Smooth muscle cell (in vitro differentiated cells): ENCODE measurements around the gene OAF. TPM values are rescaled to one million over a fixed set of nuclear protein-coding genes. Genes with fewer than 3 reads are reported as not detected.
"Not testable (repeated sequence)": the region's sequence is repeated elsewhere in the genome, so short reads cannot be mapped to it uniquely, and the experiment has no call there.

ENCODE experiments used
- DNase-seq: peaks from one replicate; lab custom pipeline; 2025; ENCODE audit not compliant: unreplicated experiment; lab: John Stamatoyannopoulos, UW
- H2AFZ ChIP-seq: fragments of 200-600 bp; sonication (generic); 2 replicates; pipeline ENCODE4 v1.6.0; 2016; ENCODE audit warnings: antibody characterized with exemption, low read depth, mild to moderate bottlenecking
- H3F3A ChIP-seq: fragments of 200-600 bp; sonication (generic); 2 replicates; pipeline ENCODE4 v1.6.0; 2017; ENCODE audit warnings: antibody characterized with exemption, low read depth
- H3K27ac ChIP-seq: fragments of 200-600 bp; sonication (generic); 2 replicates; pipeline ENCODE4 v1.5.1; 2016; ENCODE audit warnings: low read depth, mild to moderate bottlenecking
- H3K27me3 ChIP-seq: fragments of 200-600 bp; sonication (generic); 2 replicates; pipeline ENCODE4 v1.6.1; 2016; ENCODE audit warnings: low read depth, mild to moderate bottlenecking
- H3K36me3 ChIP-seq: fragments of 200-600 bp; sonication (generic); 2 replicates; pipeline ENCODE4 v1.5.1; 2016; ENCODE audit warnings: low read depth
- H3K4me1 ChIP-seq: fragments of 200-600 bp; sonication (generic); 2 replicates; pipeline ENCODE4 v1.5.1; 2016; ENCODE audit warnings: low read depth
- H3K4me2 ChIP-seq: fragments of 200-600 bp; sonication (generic); 2 replicates; pipeline ENCODE4 v1.6.0; 2016; ENCODE audit warnings: mild to moderate bottlenecking
- H3K4me3 ChIP-seq: fragments of 200-600 bp; sonication (generic); 2 replicates; pipeline ENCODE4 v1.5.1; 2016; ENCODE audit warnings: mild to moderate bottlenecking
- H3K79me2 ChIP-seq: fragments of 200-600 bp; sonication (generic); 2 replicates; pipeline ENCODE4 v1.6.0; 2016; ENCODE audit warnings: low read depth, mild to moderate bottlenecking
- H3K9ac ChIP-seq: fragments of 200-600 bp; sonication (generic); 2 replicates; pipeline ENCODE4 v1.6.0; 2016; ENCODE audit warnings: low read depth
- H3K9me3 ChIP-seq: fragments of 200-600 bp; sonication (generic); replicated peaks from 2 replicates; pipeline ENCODE4 v1.5.1; 2016; ENCODE audit warnings: low read depth
- H4K20me1 ChIP-seq: fragments of 200-600 bp; sonication (generic); 2 replicates; pipeline ENCODE4 v1.6.0; 2016; ENCODE audit warnings: low read depth
- CTCF ChIP-seq: fragments of 200-600 bp; sonication (generic); IDR thresholded peaks from 2 replicates; pipeline ENCODE4 v1.5.1; 2017; ENCODE audit warnings: borderline replicate concordance, mild to moderate bottlenecking, antibody characterized with exemption; ENCODE audit not compliant: insufficient read depth, poor library complexity, severe bottlenecking
- WGBS: methylation state at CpG from one replicate; pipeline ENCODE4 v1.1.7; 2016; ENCODE audit warnings: low lambda C conversion rate; 5-methylcytosine and 5-hydroxymethylcytosine counted together
- polyA plus RNA-seq: library from polyadenylated mRNA; unstranded; fragments of >200 nt; fragmentation: Nextera tagmentation; extraction: Ambion mirVana; gene quantifications from 2 replicates; pipeline ENCODE4 v1.2.1, GENCODE V29; 2016
- total RNA-seq: library from RNA; depleted of rRNA; stranded (reverse); fragments of >200 nt; gene quantifications from 2 replicates; pipeline ENCODE4 v1.2.3, GENCODE V29; 2014

Gene OAF
- total and polyA plus RNA-seq, 2 experiments from 2014 or later = 41.6 to 112 TPM

GRCh38 chr11:120270386-120270785 lies 59.6 kb downstream of the OAF start:
- WGBS = 65% methylated on average over 1 of the region's 1 CpG
- no peak overlapping the region for H2AFZ ChIP-seq

GRCh38 chr11:120271672-120272071 lies 60.8 kb downstream of the OAF start:
- no peak for DNase-seq
- H3K27ac ChIP-seq = no peak overlapping the region
- H3K9ac ChIP-seq = no peak overlapping the region
- H3F3A ChIP-seq = no peaks in the 10 kb centered on the region
- no peaks in the 10 kb centered on the region for H3K27me3 ChIP-seq
- H3K79me2 ChIP-seq = no peaks in the 10 kb centered on the region
- H3K4me2 ChIP-seq = no peak overlapping the region
- no peaks in the 10 kb centered on the region for H3K4me1 ChIP-seq
- H3K9me3 ChIP-seq = no peaks in the 10 kb centered on the region
- no peak for TF ChIP-seq CTCF
- WGBS = 75% methylated on average over 5 of the region's 5 CpGs
- no peak overlapping the region for H3K4me3 ChIP-seq
- H2AFZ ChIP-seq = no peak overlapping the region
- no peaks in the 10 kb centered on the region for H4K20me1 ChIP-seq
- no peaks in the 10 kb centered on the region for H3K36me3 ChIP-seq

More at GRCh38 chr11:120270386-120270785, 59.6 kb downstream of the OAF start:
- DNase-seq = no peak
- Histone ChIP-seq H3K4me2 (no peak overlapping the region), H3K4me1 (no peaks in the 10 kb centered on the region), H3K4me3 (no peak overlapping the region), H4K20me1 (no peaks in the 10 kb centered on the region), H3K9ac (no peak overlapping the region), H3K79me2 (no peaks in the 10 kb centered on the region), H3K27ac (no peak overlapping the region), H3K36me3 (no peaks in the 10 kb centered on the region), H3F3A (no peaks in the 10 kb centered on the region), H3K27me3 (peaks cover 8% of the 10 kb centered on the region), H3K9me3 (no peaks in the 10 kb centered on the region)
- no peak for TF ChIP-seq CTCF

- H3K4me3 ChIP-seq = no peak overlapping the region
- no peaks in the 10 kb centered on the region for H3K27me3 ChIP-seq
- H3K27ac ChIP-seq = no peak overlapping the region
- H3K9ac ChIP-seq = no peak overlapping the region
- H2AFZ ChIP-seq = no peak overlapping the region
- H3K4me2 ChIP-seq = no peak overlapping the region
- TF ChIP-seq CTCF = no peak
- no peaks in the 10 kb centered on the region for H3K9me3 ChIP-seq
- H3F3A ChIP-seq = no peaks in the 10 kb centered on the region
- no peaks in the 10 kb centered on the region for H3K36me3 ChIP-seq
- H4K20me1 ChIP-seq = no peaks in the 10 kb centered on the region
- H3K79me2 ChIP-seq = no peaks in the 10 kb centered on the region
- no peaks in the 10 kb centered on the region for H3K4me1 ChIP-seq
- 93% methylated on average over 2 of the region's 2 CpGs for WGBS
- DNase-seq = no peak
Observed at GRCh38 chr11:120272303-120272702, 61.5 kb downstream of the OAF start.

- DNase-seq = no peak
- H3K4me1 ChIP-seq = no peaks in the 10 kb centered on the region
- H3K4me2 ChIP-seq = no peak overlapping the region
- no peaks in the 10 kb centered on the region for H3K27me3 ChIP-seq
- H3K27ac ChIP-seq = no peak overlapping the region
- H3K9me3 ChIP-seq = no peaks in the 10 kb centered on the region
- H3K79me2 ChIP-seq = no peaks in the 10 kb centered on the region
- no peaks in the 10 kb centered on the region for H4K20me1 ChIP-seq
- 64% methylated on average over 2 of the region's 2 CpGs for WGBS
- no peak for TF ChIP-seq CTCF
- H2AFZ ChIP-seq = no peak overlapping the region
- H3F3A ChIP-seq = no peaks in the 10 kb centered on the region
- no peaks in the 10 kb centered on the region for H3K36me3 ChIP-seq
- no peak overlapping the region for H3K4me3 ChIP-seq
- no peak overlapping the region for H3K9ac ChIP-seq
Observed at GRCh38 chr11:120273432-120273831, 62.6 kb downstream of the OAF start.

GRCh38 chr11:120273956-120274355 lies 63.1 kb downstream of the OAF start:
- H3K27ac ChIP-seq, H3K4me2 ChIP-seq, H3K79me2 ChIP-seq, H3K4me3 ChIP-seq, H3F3A ChIP-seq, H3K9ac ChIP-seq, H4K20me1 ChIP-seq, H3K27me3 ChIP-seq, DNase-seq, H3K9me3 ChIP-seq, H2AFZ ChIP-seq, H3K4me1 ChIP-seq, H3K36me3 ChIP-seq: not testable (repeated sequence)
- 98% methylated on average over 2 of the region's 2 CpGs for WGBS
